Ascending aorta (tissue), 2 donors: ENCODE data around the gene PTGR1. TPM values are rescaled to one million over a fixed set of nuclear protein-coding genes. Genes with fewer than 3 reads are reported as not detected.
"Not testable (repeated sequence)": the region's sequence is repeated elsewhere in the genome, so short reads cannot be mapped to it uniquely, and the experiment has no call there.

ENCODE experiments used
- DNase-seq, 2 donors: peaks; one replicate each; pipeline ENCODE4 v3.0.0-alpha.2; 2019; ENCODE audit warnings: low spot score in 2 of 2
- H3K27ac ChIP-seq, 2 donors: fragments of 200-600 bp; sonication (generic); one replicate each; pipeline ENCODE4 v1.5.1; 2016 to 2017; ENCODE audit warnings: mild to moderate bottlenecking in 1 of 2
- H3K27me3 ChIP-seq: fragments of 200-600 bp; sonication (generic); one replicate; pipeline ENCODE4 v1.5.1; 2017
- H3K36me3 ChIP-seq, 2 donors: fragments of 200-600 bp; sonication (generic); one replicate each; pipeline ENCODE4 v1.5.1; 2016
- H3K4me1 ChIP-seq, 2 donors: fragments of 200-600 bp; sonication (generic); one replicate each; pipeline ENCODE4 v1.5.1; 2016 to 2017; ENCODE audit warnings: mild to moderate bottlenecking in 1 of 2
- H3K4me3 ChIP-seq, 2 donors: fragments of 200-600 bp; sonication (generic); one replicate each; pipeline ENCODE4 v1.5.1; 2016 to 2017; ENCODE audit warnings: mild to moderate bottlenecking in 1 of 2
- H3K9me3 ChIP-seq, 2 donors: fragments of 200-600 bp; sonication (generic); one replicate each; pipeline ENCODE4 v1.5.1; 2016
- CTCF ChIP-seq, 3 experiments: fragments of 200-600 bp in 2 of 3; fragments of 450-650 bp in 1 of 3; sonication (generic) in 2 of 3; IDR thresholded peaks; one replicate each; pipeline ENCODE4 v1.5.1; 2016 to 2019; ENCODE audit warnings: antibody characterized with exemption in 3 of 3, mild to moderate bottlenecking in 1 of 3, moderate library complexity in 1 of 3
- intact Hi-C: fragments of 100-400 bp; cut with DNase I; formaldehyde crosslinking; loops from one replicate; pipeline ENCODE4 v1.15.1; 2023
- total RNA-seq: library from RNA; depleted of rRNA; stranded (reverse); fragments of >200 nt; gene quantifications from one replicate; pipeline ENCODE4 v1.1.0, GENCODE V29; 2016

Gene PTGR1
- total RNA-seq, 1 donor from 2014 or later = 86.2 TPM

- Histone ChIP-seq H3K27me3 (no peaks in the 10 kb centered on the region), H3K36me3 (peaks cover 22 to 37% of the 10 kb centered on the region in 2 donors), H3K9me3 (no peaks in the 10 kb centered on the region), H3K4me3 (no peak overlapping the region), H3K27ac (no peak overlapping the region), H3K4me1 (no peaks in the 10 kb centered on the region)
- no peak for TF ChIP-seq CTCF (IDR thresholded peaks at IDR 0.05)
- intact Hi-C loops = no loop called here
- DNase-seq = no peak
Measured at GRCh38 chr9:111586378-111586777, 13.1 kb downstream of the PTGR1 start.

- no peak for TF ChIP-seq CTCF (IDR thresholded peaks at IDR 0.05)
- H3K9me3 ChIP-seq = no peaks in the 10 kb centered on the region
- no peaks in the 10 kb centered on the region for H3K4me1 ChIP-seq
- intact Hi-C loops = no loop called here
- no peak for DNase-seq
- H3K36me3 ChIP-seq = peaks cover 29 to 62% of the 10 kb centered on the region in 2 donors
- no peak overlapping the region for H3K27ac ChIP-seq
- H3K27me3 ChIP-seq = no peaks in the 10 kb centered on the region
- H3K4me3 ChIP-seq = no peak overlapping the region
Measured at GRCh38 chr9:111582888-111583287, 16.6 kb downstream of the PTGR1 start.

GRCh38 chr9:111572950-111573604 lies 26.4 kb downstream of the PTGR1 start:
- Histone ChIP-seq H3K4me3 (no peak overlapping the region), H3K27me3 (no peaks in the 10 kb centered on the region), H3K4me1 (no peaks in the 10 kb centered on the region), H3K36me3 (peaks cover 31 to 87% of the 10 kb centered on the region in 2 donors), H3K9me3 (peaks cover 0 to 12% of the 10 kb centered on the region in 2 donors), H3K27ac (no peak overlapping the region)
- DNase-seq = no peak
- no peak for TF ChIP-seq CTCF (IDR thresholded peaks at IDR 0.05)
- intact Hi-C loops = no loop called here

- intact Hi-C loops, H3K27me3 ChIP-seq, H3K27ac ChIP-seq, H3K4me1 ChIP-seq, DNase-seq, H3K4me3 ChIP-seq: not testable (repeated sequence)
- Histone ChIP-seq H3K36me3 (peaks cover 66 to 95% of the 10 kb centered on the region in 2 donors), H3K9me3 (peaks cover 0 to 18% of the 10 kb centered on the region in 2 donors)
Measured at GRCh38 chr9:111568127-111568526, 31.3 kb downstream of the PTGR1 start.

GRCh38 chr9:111566234-111566633 lies 33.2 kb downstream of the PTGR1 start:
- H3K27ac ChIP-seq = no peak overlapping the region
- H3K4me3 ChIP-seq = no peak overlapping the region
- no peak for TF ChIP-seq CTCF (IDR thresholded peaks at IDR 0.05)
- H3K27me3 ChIP-seq = no peaks in the 10 kb centered on the region
- H3K4me1 ChIP-seq = no peaks in the 10 kb centered on the region
- peaks cover 0 to 18% of the 10 kb centered on the region in 2 donors for H3K9me3 ChIP-seq
- no peak for DNase-seq
- H3K36me3 ChIP-seq = peaks cover 59 to 99% of the 10 kb centered on the region in 2 donors
- intact Hi-C loops = no loop called here

- TF ChIP-seq CTCF (IDR thresholded peaks at IDR 0.05) = no peak
- H3K4me3 ChIP-seq = no peak overlapping the region
Measured at GRCh38 chr9:111561165-111561719, 38.2 kb downstream of the PTGR1 start.

More at GRCh38 chr9:111561165-111561719, 38.2 kb downstream of the PTGR1 start:
- Histone ChIP-seq H3K36me3 (peaks cover 22 to 69% of the 10 kb centered on the region in 2 donors), H3K27ac (no peak overlapping the region), H3K9me3 (peaks cover 0 to 23% of the 10 kb centered on the region in 2 donors), H3K27me3 (no peaks in the 10 kb centered on the region), H3K4me1 (no peaks in the 10 kb centered on the region)
- intact Hi-C loops = no loop called here
- DNase-seq = no peak
